PC-9 (cell line): ENCODE results near the gene DLGAP1. TPM values are rescaled to one million over a fixed set of nuclear protein-coding genes. Genes with fewer than 3 reads are reported as not detected.

ENCODE experiments used
- BruUV-seq: library from RNA; stranded (reverse); fragments of 400-500 nt; replicated peaks from 2 replicates; lab custom pipeline; 2021; lab: Mats Ljungman, UMichigan
- CTCF ChIA-PET: fragments of 300-600 bp; sonication (Branson Sonifier 250); formaldehyde crosslinking; loops from one replicate; lab custom pipeline; 2022; ENCODE audit warnings: antibody characterized with exemption; lab: Charles Lee
- POLR2A ChIA-PET: fragments of 300-600 bp; sonication (Branson Sonifier 250); formaldehyde crosslinking; loops from one replicate; lab custom pipeline; 2022; ENCODE audit warnings: antibody characterized with exemption; ENCODE audit not compliant: unreplicated experiment; lab: Charles Lee
- DNase-seq, 2 experiments: peaks; one replicate each; pipeline versions ENCODE4 v3.0.0 to v3.0.0-alpha.2; 2015 to 2022; ENCODE audit warnings: mixed read lengths in 1 of 2
- H2AFZ ChIP-seq: fragments of 200-600 bp; sonication (generic); 2 replicates; pipeline ENCODE4 v1.8.1; 2017; ENCODE audit warnings: antibody characterized with exemption
- H3F3A ChIP-seq: fragments of 200-600 bp; sonication (generic); 2 replicates; pipeline ENCODE4 v1.8.1; 2017; ENCODE audit warnings: antibody characterized with exemption, mild to moderate bottlenecking, low read depth; ENCODE audit not compliant: insufficient read depth
- H3K27ac ChIP-seq: fragments of 200-600 bp; sonication (generic); 2 replicates; pipeline ENCODE4 v1.6.1; 2016; ENCODE audit warnings: mixed run types
- H3K27me3 ChIP-seq: fragments of 200-600 bp; sonication (generic); 2 replicates; pipeline ENCODE4 v1.6.1; 2016; ENCODE audit warnings: low read depth, mixed run types; ENCODE audit not compliant: insufficient read depth
- H3K36me3 ChIP-seq: fragments of 200-600 bp; sonication (generic); 2 replicates; pipeline ENCODE4 v1.6.1; 2016; ENCODE audit warnings: low read depth, mixed run types
- H3K4me1 ChIP-seq: fragments of 200-600 bp; sonication (generic); replicated peaks from 2 replicates; pipeline ENCODE4 v1.6.1; 2016; ENCODE audit warnings: mixed run types; ENCODE audit not compliant: insufficient read depth
- H3K4me2 ChIP-seq: fragments of 200-600 bp; sonication (generic); 2 replicates; pipeline ENCODE4 v1.6.1; 2017; ENCODE audit warnings: mixed run types
- H3K4me3 ChIP-seq: fragments of 200-600 bp; sonication (generic); 2 replicates; pipeline ENCODE4 v1.6.1; 2016; ENCODE audit warnings: mixed run types
- H3K79me2 ChIP-seq: fragments of 200-600 bp; sonication (generic); 2 replicates; pipeline ENCODE4 v1.6.1; 2017; ENCODE audit warnings: low read depth, mixed run types
- H3K9me2 ChIP-seq: fragments of 200-600 bp; sonication (generic); 2 replicates; pipeline ENCODE4 v1.8.1; 2017; ENCODE audit warnings: mild to moderate bottlenecking; ENCODE audit not compliant: insufficient read depth
- H3K9me3 ChIP-seq: fragments of 200-600 bp; sonication (generic); 2 replicates; pipeline ENCODE4 v1.8.1; 2016; ENCODE audit warnings: low read depth; ENCODE audit not compliant: insufficient read depth
- H4K20me1 ChIP-seq: fragments of 200-600 bp; sonication (generic); 2 replicates; pipeline ENCODE4 v1.8.1; 2017; ENCODE audit not compliant: insufficient read depth
- EZH2 ChIP-seq: fragments of 200-600 bp; sonication (generic); IDR thresholded peaks from 2 replicates; pipeline ENCODE4 v1.8.0; 2017; ENCODE audit warnings: antibody characterized with exemption, low read depth
- intact Hi-C: fragments of 100-400 bp; cut with micrococcal nuclease; formaldehyde crosslinking; loops from one replicate; pipeline ENCODE4 v1.10.0; 2022; ENCODE audit not compliant: unreplicated experiment
- total RNA-seq: library from RNA; stranded (reverse); gene quantifications from 2 replicates; pipeline ENCODE4 v1.2.3, GENCODE V29; 2021
- TF ChIP-seq, protein P1 (sequence below): fragments of 200-600 bp; sonication (generic); conservative IDR thresholded peaks from 2 replicates; pipeline ENCODE4 v1.6.1; 2017; ENCODE audit warnings: mixed run types, antibody characterized with exemption, mild to moderate bottlenecking, moderate library complexity

DLGAP1 gene
- total RNA-seq, 1 experiment from 2014 or later, result not detected

DNA sequence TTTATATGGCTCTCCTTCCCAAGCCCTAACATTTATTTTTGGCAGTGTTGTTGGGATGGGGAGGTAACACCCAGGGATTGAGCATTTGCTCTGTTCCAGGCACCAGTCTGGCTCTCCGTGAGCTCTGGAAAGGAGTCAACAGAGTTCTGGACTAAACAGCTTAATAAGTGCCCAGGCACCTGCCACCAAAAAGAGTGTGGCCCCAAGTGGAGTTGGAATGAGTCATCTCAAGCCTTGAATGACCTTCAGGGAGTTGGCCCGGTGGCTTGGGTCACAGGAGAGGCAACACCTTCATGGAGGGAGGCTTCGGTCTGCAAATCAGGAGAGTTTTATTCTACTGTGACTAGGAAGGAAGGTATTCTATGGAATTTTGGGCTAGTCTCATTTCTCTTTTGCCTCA, 203.2 kb downstream of the DLGAP1 start:
- no peaks in the 10 kb centered on the region for H3K9me2 ChIP-seq
- no peaks in the 10 kb centered on the region for H3K36me3 ChIP-seq
- no peaks in the 10 kb centered on the region for H3F3A ChIP-seq
- peaks cover 30% of the 10 kb centered on the region for H3K27me3 ChIP-seq
- no peak overlapping the region for H3K4me2 ChIP-seq
- no peak overlapping the region for H3K4me3 ChIP-seq
- DNase-seq, result no peak
- TF ChIP-seq, protein P1, sequence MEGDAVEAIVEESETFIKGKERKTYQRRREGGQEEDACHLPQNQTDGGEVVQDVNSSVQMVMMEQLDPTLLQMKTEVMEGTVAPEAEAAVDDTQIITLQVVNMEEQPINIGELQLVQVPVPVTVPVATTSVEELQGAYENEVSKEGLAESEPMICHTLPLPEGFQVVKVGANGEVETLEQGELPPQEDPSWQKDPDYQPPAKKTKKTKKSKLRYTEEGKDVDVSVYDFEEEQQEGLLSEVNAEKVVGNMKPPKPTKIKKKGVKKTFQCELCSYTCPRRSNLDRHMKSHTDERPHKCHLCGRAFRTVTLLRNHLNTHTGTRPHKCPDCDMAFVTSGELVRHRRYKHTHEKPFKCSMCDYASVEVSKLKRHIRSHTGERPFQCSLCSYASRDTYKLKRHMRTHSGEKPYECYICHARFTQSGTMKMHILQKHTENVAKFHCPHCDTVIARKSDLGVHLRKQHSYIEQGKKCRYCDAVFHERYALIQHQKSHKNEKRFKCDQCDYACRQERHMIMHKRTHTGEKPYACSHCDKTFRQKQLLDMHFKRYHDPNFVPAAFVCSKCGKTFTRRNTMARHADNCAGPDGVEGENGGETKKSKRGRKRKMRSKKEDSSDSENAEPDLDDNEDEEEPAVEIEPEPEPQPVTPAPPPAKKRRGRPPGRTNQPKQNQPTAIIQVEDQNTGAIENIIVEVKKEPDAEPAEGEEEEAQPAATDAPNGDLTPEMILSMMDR, result no peak
- no peak for TF ChIP-seq EZH2
- intact Hi-C loops, result no loop called here
- ChIA-PET POLR2A (no interaction called here), CTCF (no interaction called here)
- no peaks in the 10 kb centered on the region for H3K9me3 ChIP-seq
- H4K20me1 ChIP-seq, result no peaks in the 10 kb centered on the region
- H2AFZ ChIP-seq, result no peak overlapping the region
- no peak overlapping the region for H3K27ac ChIP-seq
- H3K4me1 ChIP-seq, result no peaks in the 10 kb centered on the region
- BruUV-seq, result no TSS peak
- H3K79me2 ChIP-seq, result no peaks in the 10 kb centered on the region

DNA sequence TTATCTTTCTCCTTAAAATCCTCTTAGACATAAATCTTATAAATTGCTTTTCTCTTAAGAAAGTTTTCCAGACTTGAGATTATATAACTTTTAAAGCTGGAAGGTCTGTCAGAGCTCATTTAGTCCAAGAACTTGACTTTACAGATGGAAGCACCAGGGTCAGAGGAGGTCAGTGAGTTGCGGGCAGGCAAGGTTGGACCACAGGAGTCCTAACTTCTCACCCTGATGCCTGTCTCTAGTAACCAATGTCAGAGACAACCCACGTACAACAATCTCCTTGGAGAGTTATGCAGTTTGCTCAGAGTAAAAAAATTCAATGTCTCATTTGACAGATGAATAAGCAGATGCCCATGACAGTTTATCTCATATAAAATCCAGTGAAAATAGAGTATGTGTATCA, 203.9 kb downstream of the DLGAP1 start:
- Histone ChIP-seq H3K27ac (no peak overlapping the region), H3K36me3 (no peaks in the 10 kb centered on the region), H3F3A (no peaks in the 10 kb centered on the region), H3K4me2 (no peak overlapping the region), H3K9me2 (no peaks in the 10 kb centered on the region), H3K4me1 (no peaks in the 10 kb centered on the region), H3K4me3 (no peak overlapping the region), H4K20me1 (no peaks in the 10 kb centered on the region), H2AFZ (no peak overlapping the region), H3K27me3 (peaks cover 36% of the 10 kb centered on the region), H3K9me3 (no peaks in the 10 kb centered on the region), H3K79me2 (no peaks in the 10 kb centered on the region)
- no TSS peak for BruUV-seq
- ChIA-PET CTCF (no interaction called here), POLR2A (interaction anchor here (0.6 kb wide), 1 partner anchor 175 kb away, joined by 3 read pairs; no protein-coding TSS in a partner anchor)
- no peak for TF ChIP-seq EZH2
- TF ChIP-seq, protein P1, result no peak
- no peak for DNase-seq
- intact Hi-C loops, result no loop called here

DNA sequence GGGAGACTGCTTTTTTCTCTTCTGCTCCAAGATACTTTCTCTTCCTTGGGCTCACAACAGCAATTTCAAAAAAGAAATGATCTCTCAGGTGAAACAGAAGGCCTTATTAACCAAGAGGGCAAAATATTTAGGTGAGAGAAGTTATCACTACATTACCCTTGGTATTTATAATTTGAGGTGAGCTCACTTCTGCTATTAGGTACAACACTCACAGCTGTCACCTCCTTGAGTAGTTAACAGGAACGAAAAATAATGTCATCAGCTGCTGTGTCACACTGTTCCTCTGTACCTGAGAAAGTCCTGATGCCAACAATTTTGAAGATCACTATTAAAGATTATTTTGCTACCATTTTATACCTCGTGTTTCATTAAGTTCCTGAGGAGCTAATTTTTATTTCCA, 205.0 kb downstream of the DLGAP1 start:
- no peak for DNase-seq
- Histone ChIP-seq H3K9me2 (no peaks in the 10 kb centered on the region), H4K20me1 (no peaks in the 10 kb centered on the region), H3F3A (no peaks in the 10 kb centered on the region), H3K4me1 (no peaks in the 10 kb centered on the region), H3K4me3 (no peak overlapping the region), H2AFZ (no peak overlapping the region), H3K4me2 (no peak overlapping the region), H3K9me3 (no peaks in the 10 kb centered on the region), H3K36me3 (no peaks in the 10 kb centered on the region), H3K79me2 (no peaks in the 10 kb centered on the region), H3K27ac (no peak overlapping the region), H3K27me3 (peaks cover 46% of the 10 kb centered on the region)
- CTCF ChIA-PET, result no interaction called here
- TF ChIP-seq, protein P1, result no peak
- no peak for TF ChIP-seq EZH2
- intact Hi-C loops, result no loop called here
- POLR2A ChIA-PET, result no interaction called here
- BruUV-seq, result no TSS peak
